ENCODE measurements around the gene VMP1. TPM values are rescaled to one million over a fixed set of nuclear protein-coding genes. Genes with fewer than 3 reads are reported as not detected.
A peak's percentile ranks its signal among the peaks of the same experiment; 100 is the strongest.
"Not testable (repeated sequence)": the region's sequence is repeated elsewhere in the genome, so short reads cannot be mapped to it uniquely, and the experiment has no call there.

The VMP1 gene
- total RNA-seq, 2 donors from 2014 or later, result 48.0 to 63.4 TPM

GRCh38 chr17:59790910-59791309 lies 83.5 kb downstream of the VMP1 start:
- Histone ChIP-seq H3K27ac (peak overlapping the region; percentile 25 to 27), H3K4me3 (no peak overlapping the region), H3K4me1 (peaks cover 0 to 18% of the 10 kb centered on the region in 2 donors), H3K36me3 (no peaks in the 10 kb centered on the region), H3K27me3 (no peaks in the 10 kb centered on the region), H3K9me3 (no peaks in the 10 kb centered on the region)
- no peak for DNase-seq (ENCODE audit: low spot score)
- TF ChIP-seq, protein P1, sequence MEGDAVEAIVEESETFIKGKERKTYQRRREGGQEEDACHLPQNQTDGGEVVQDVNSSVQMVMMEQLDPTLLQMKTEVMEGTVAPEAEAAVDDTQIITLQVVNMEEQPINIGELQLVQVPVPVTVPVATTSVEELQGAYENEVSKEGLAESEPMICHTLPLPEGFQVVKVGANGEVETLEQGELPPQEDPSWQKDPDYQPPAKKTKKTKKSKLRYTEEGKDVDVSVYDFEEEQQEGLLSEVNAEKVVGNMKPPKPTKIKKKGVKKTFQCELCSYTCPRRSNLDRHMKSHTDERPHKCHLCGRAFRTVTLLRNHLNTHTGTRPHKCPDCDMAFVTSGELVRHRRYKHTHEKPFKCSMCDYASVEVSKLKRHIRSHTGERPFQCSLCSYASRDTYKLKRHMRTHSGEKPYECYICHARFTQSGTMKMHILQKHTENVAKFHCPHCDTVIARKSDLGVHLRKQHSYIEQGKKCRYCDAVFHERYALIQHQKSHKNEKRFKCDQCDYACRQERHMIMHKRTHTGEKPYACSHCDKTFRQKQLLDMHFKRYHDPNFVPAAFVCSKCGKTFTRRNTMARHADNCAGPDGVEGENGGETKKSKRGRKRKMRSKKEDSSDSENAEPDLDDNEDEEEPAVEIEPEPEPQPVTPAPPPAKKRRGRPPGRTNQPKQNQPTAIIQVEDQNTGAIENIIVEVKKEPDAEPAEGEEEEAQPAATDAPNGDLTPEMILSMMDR (IDR thresholded peaks at IDR 0.05), result no peak

DNA sequence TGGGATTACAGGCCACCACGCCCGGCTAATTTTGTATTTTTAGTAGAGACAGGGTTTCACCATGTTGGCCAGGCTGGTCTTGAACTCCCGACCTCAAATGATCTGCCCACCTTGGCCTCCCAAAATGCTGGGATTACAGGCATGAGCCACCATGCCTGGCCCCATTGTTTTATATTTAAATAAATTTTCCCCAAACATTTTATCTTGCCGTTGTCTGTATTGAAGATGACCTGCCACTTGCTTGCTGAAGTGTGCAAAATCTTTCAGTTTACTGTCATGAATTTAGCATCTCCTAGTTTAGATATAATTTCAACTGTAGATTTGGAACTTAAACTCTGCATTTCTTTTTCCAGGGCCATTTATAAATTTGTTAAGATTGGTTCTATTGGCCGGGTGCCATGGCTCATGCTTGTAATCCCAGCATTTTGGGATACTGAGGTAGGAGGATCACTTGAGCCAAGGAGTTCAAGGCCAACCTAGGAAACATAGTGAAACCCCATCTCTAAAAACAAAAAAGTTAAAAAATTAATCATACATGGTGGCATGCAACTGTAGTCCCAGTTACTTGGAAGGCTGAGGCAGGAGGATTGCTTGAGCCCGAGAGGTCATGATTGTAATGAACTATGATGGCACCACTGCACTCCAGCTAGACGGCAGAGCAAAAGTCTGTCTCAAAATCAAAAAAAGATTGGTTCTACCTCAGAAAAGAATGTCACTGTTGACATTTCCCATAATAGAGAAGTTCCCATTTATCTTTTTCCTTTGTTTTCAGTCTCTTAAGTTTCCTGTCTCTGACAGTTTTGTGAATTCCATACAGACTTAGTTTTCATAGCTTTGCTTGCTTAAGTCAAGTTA lies 84.4 kb downstream of the VMP1 start:
- TF ChIP-seq, protein P1 (IDR thresholded peaks at IDR 0.05), result no peak
- Histone ChIP-seq H3K36me3 (no peaks in the 10 kb centered on the region), H3K9me3 (no peaks in the 10 kb centered on the region), H3K4me3 (no peak overlapping the region), H3K27ac (no peak overlapping the region), H3K4me1 (peaks cover 0 to 12% of the 10 kb centered on the region in 2 donors), H3K27me3 (no peaks in the 10 kb centered on the region)
- no peak for DNase-seq (ENCODE audit: low spot score)

DNA sequence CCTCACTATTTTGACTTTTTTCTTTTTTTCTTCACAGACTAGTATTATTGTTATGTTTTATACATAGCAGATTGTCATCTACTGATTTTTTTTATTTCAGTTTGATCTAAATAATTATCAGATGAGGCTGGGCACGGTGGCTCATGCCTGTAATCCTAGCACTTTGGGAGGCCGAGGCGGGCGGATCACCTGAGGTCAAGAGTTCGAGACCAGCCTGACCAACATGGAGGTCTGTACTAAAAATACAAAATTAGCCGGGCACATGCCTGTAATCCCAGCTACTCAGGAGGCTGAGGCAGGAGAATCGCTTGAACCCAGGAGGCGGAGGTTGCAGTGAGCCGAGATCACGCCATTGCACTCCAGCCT lies 85.0 kb downstream of the VMP1 start:
- not testable (repeated sequence) for H3K9me3 ChIP-seq; H3K4me1 ChIP-seq; H3K36me3 ChIP-seq; DNase-seq (ENCODE audit: low spot score); H3K4me3 ChIP-seq; H3K27ac ChIP-seq; H3K27me3 ChIP-seq

DNA sequence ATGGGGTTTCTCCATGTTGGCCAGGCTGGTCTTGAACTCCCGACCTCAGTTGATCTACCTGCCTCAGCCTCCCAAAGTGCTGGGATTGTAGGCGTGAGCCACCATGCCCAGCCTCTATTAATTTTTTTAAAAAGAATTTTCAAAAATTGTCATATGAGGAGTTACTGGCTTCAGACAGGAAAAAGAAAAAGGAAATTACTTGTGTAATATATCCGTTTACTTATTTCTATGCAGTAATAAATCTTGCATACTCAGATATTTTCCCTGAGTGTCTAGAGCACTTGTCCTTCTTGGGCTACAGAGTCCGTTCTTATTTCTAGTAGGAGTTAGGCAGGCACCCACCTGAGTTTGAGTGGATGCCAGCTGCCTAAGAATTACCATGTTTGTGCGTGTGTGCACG lies 85.8 kb downstream of the VMP1 start:
- DNase-seq (ENCODE audit: low spot score), result no peak
- Histone ChIP-seq H3K4me3 (no peak overlapping the region), H3K36me3 (no peaks in the 10 kb centered on the region), H3K27ac (no peak overlapping the region), H3K9me3 (no peaks in the 10 kb centered on the region), H3K27me3 (no peaks in the 10 kb centered on the region), H3K4me1 (peaks cover 0 to 4% of the 10 kb centered on the region in 2 donors)
- TF ChIP-seq, protein P1 (IDR thresholded peaks at IDR 0.05), result no peak

GRCh38 chr17:59796138-59796537 lies 88.7 kb downstream of the VMP1 start:
- no peak overlapping the region for H3K27ac ChIP-seq
- DNase-seq (ENCODE audit: low spot score), result no peak
- no peaks in the 10 kb centered on the region for H3K27me3 ChIP-seq
- no peaks in the 10 kb centered on the region for H3K36me3 ChIP-seq
- no peaks in the 10 kb centered on the region for H3K9me3 ChIP-seq
- peaks cover 0 to 4% of the 10 kb centered on the region in 2 donors for H3K4me1 ChIP-seq
- H3K4me3 ChIP-seq, result no peak overlapping the region
- TF ChIP-seq, protein P1 (IDR thresholded peaks at IDR 0.05), result no peak

DNA sequence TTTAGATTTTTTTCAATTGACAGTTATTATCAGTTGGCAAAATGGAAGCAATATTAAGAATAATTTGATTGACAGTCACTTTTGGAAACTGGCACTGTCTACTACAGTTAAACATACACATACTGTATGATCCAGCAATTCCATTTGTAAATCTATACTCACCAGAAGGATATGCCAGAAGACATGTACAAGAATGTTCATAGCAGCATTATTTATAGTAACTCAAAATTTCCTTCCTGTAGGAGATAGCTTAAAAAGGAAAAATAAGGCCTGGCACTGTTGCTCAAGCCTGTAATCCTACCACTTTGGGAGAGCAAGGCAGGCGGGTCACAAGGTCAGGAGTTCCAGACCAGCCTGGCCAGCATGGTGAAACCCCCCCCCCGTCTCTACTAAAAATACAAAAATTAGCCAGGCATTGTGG lies 89.3 kb downstream of the VMP1 start:
- TF ChIP-seq, protein P1 (IDR thresholded peaks at IDR 0.05), result no peak
- Histone ChIP-seq H3K9me3 (no peaks in the 10 kb centered on the region), H3K4me3 (no peak overlapping the region), H3K4me1 (peaks cover 0 to 4% of the 10 kb centered on the region in 2 donors), H3K27me3 (no peaks in the 10 kb centered on the region), H3K27ac (no peak overlapping the region), H3K36me3 (no peaks in the 10 kb centered on the region)
- no peak for DNase-seq (ENCODE audit: low spot score)
